ENCODE data around the gene LAIR2.

GRCh38 chr19:54517483-54517882, 14.9 kb downstream of the LAIR2 start:
- TF ChIP-seq, protein P1, sequence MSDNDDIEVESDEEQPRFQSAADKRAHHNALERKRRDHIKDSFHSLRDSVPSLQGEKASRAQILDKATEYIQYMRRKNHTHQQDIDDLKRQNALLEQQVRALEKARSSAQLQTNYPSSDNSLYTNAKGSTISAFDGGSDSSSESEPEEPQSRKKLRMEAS (IDR thresholded peaks at IDR 0.05; ENCODE audit: low read depth, low read length) = no peak
- TF ChIP-seq MYC (IDR thresholded peaks at IDR 0.05; ENCODE audit: low read depth, low read length) = no peak

All from NB4 (cell line).